Measurements from ENCODE around the gene CCDC167. TPM values are rescaled to one million over a fixed set of nuclear protein-coding genes. Genes with fewer than 3 reads are reported as not detected.

The CCDC167 gene
- total and polyA plus RNA-seq, 5 experiments from 2014 or later: 17.9 to 74.7 (median 64.3) TPM

DNA sequence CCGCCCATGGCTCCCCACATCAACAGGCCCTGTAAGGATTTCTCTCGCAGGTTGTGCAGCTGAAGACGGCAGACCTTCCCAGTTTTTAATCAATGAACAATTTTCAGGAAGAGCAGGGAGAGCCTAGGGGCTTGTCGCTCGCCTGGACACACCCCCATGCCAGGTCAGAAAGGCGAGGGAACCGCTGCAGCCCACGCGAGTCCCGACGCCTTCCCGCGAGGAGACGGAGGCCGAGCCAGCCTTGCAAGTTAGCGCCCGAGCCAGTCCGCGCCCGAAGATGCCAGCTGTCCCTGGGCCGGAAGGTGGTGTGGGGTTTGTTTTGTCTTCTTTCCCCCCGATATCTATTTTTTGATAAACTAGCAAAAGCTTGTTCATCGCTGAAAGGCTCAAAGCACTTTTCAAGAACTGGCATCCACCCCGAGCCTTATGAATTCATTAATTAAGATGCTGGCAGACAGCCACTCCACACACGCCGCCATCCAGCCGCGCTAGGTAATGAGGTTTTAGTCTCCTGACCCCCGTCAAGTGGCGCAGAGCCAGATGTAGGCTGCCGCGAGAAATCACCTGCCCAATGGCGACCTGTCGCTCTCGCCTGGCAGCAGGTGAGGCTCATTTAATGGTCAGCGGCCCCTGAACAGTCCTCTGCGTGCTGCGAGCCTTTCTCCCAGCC, 6.6 kb downstream of the CCDC167 start:
- no peaks in the 10 kb centered on the region for H3K27me3 Mint-ChIP-seq
- DNase-seq: peak in 1 of 10 donors; percentile 22
- POLR2A ChIA-PET: interaction anchor here (0.8 to 3.3 kb wide), 4 partner anchors 9 to 73 kb away, joined by 3 to 33 read pairs (median 19); partner anchors contain the start of gene CCDC167
- H3K9me3 Mint-ChIP-seq: no peaks in the 10 kb centered on the region
- H3K36me3 Mint-ChIP-seq: no peaks in the 10 kb centered on the region
- no peak for ATAC-seq
- H3K4me1 Mint-ChIP-seq: peaks cover 28 to 72% (median 45%) of the 10 kb centered on the region in 4 donors
- H3K4me3 Mint-ChIP-seq: no peak overlapping the region
- peak overlapping the region in 1 of 10 donors; percentile 19 for H3K27ac Mint-ChIP-seq

DNA sequence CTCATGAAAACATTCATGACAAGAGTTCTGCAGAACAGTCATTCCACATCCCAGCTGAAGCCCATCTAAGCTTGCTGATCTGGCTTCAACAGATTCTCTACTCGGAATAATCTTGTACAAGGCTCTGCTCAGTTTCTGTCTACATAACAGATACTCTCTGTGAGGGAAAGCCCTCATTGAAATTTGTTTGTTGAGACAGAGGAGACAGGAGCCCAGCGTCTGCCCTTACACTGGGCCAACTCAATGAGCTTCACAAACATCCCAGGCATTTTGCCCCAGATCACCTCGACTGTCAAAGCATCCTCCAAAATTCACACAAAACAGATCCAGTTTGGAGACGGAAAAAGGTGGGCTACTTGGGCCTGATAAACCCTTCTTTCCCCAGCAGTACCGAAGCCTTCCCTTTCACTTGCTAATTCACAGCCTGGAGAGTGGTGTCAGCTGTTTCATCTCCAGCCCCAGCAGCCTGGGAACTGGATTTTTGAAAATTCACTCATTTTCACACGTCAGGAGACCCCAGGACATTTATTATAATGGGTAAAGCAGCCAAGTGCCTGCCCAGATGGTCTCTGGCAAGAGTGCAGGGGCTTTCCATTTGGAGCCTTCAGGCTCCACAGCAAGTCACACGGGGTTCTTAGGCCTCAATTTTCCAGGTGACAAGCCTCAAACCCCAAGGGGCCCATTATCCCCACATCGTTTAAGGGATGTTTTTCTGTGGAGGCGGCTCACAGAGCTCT, 7.3 kb downstream of the CCDC167 start:
- Mint-ChIP-seq H3K4me1 (peaks cover 32 to 72% (median 47%) of the 10 kb centered on the region in 4 donors), H3K9me3 (no peaks in the 10 kb centered on the region), H3K36me3 (no peaks in the 10 kb centered on the region), H3K4me3 (peak overlapping the region in 1 of 10 donors; percentile 48), H3K27me3 (no peaks in the 10 kb centered on the region), H3K27ac (peak overlapping the region in 8 of 10 donors; percentile 34 to 78 (median 46))
- POLR2A ChIA-PET: interaction anchor here (0.6 to 3.3 kb wide), 7 partner anchors 10 to 898 kb away, joined by 3 to 33 read pairs (median 3); partner anchors contain the start of gene CCDC167
- ATAC-seq (no peak), DNase-seq (peak in 1 of 10 donors; percentile 26)

DNA sequence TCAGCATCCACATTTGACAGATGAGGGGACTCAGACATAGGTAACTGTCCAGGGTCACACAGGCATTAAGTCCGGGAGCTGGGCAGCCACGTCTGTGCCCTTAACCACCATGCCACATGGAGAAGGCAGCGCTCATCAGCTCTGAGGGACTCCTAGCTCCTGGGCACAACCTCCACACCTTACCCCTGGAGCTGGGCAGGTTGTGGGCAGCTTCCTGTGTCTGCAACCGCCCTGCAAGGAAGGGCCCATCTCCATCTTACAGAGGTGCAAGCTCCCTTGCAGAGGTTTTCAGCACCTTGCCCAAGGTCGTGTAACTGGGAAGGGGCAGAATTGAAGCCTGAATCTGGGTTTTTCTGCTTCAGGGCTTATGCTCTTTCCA, 7.9 kb downstream of the CCDC167 start:
- DNase-seq (peak in 1 of 10 donors; percentile 50), ATAC-seq (no peak)
- no peaks in the 10 kb centered on the region for H3K27me3 Mint-ChIP-seq
- no peaks in the 10 kb centered on the region for H3K9me3 Mint-ChIP-seq
- peaks cover 34 to 71% (median 47%) of the 10 kb centered on the region in 4 donors for H3K4me1 Mint-ChIP-seq
- H3K27ac Mint-ChIP-seq: peak overlapping the region in 5 of 10 donors; percentile 34 to 78 (median 51)
- H3K36me3 Mint-ChIP-seq: no peaks in the 10 kb centered on the region
- POLR2A ChIA-PET: interaction anchor here (0.9 to 3.3 kb wide), 6 partner anchors 10 to 74 kb away, joined by 3 to 33 read pairs (median 6); partner anchors contain the start of gene CCDC167
- no peak overlapping the region for H3K4me3 Mint-ChIP-seq

DNA sequence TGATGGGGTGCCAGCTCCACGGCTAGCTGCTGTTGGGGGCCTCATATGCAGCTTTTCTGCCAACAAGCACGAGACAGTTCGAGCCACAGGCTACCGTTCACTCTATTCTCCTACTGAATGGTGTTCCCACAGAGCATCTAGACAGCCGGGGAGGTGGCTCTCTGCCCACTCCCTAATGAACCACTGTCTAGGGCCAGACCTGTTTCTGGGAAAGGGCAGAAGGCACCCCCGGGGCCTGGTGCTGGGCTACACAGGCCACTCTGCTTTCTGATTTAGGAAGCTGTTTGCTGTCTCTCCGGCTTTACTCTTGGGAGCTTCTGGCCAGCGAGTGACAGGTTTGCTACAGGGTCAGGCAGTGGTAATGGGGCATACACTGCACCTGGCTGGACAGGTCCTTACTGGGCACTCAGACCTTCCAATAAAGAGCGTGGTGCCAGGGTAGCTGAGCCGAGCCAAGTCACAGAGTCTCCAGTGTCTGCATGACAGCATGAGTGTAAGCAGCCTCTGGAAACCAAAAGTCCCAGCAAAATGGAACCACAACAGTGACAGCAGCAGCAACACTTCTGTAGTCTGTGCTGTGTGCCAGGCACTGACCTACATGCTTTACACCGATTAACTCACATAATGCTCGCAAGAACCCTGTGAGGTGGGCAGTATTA, 8.4 kb downstream of the CCDC167 start:
- Mint-ChIP-seq H3K4me1 (peaks cover 37 to 69% (median 47%) of the 10 kb centered on the region in 4 donors), H3K9me3 (no peaks in the 10 kb centered on the region), H3K27me3 (no peaks in the 10 kb centered on the region), H3K36me3 (no peaks in the 10 kb centered on the region), H3K4me3 (no peak overlapping the region), H3K27ac (peak overlapping the region in 9 of 10 donors; percentile 20 to 100 (median 51))
- DNase-seq: no peak
- ATAC-seq: no peak
- POLR2A ChIA-PET: interaction anchor here (0.9 to 3.3 kb wide), 6 partner anchors 11 to 75 kb away, joined by 3 to 33 read pairs (median 6); partner anchors contain the start of gene CCDC167

DNA sequence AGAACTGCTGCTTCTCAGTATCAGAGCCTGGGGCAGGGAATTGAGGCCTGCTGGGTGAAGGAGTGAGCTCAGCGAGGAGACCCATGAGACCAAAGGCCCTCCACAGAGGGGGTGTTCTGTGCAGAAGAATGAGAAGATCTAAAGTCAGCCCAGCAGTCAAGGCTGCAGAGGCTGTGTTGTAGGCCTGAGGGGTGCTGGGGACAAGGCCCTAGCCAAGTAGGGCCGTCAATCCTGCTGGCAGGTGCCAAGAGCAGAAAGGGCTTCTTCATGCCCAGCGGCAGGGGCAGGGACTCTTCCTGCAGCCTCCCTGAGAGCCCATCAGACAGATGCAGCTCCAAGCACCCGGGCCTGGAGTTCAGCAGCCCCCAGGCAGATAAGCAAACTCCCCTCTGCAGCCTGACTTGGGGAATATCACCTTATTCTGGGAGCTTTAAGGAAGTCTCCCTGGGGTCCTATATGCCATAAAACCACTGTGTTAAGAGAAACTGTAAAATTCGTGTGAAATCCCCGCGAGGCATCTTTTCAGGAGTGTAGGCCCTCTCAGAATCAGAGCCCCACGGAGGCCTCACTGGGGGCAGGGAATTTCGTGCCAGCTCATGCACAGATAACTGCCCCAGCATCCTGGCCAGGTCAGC, 9.0 kb downstream of the CCDC167 start:
- POLR2A ChIA-PET: interaction anchor here (1.2 to 3.3 kb wide), 3 partner anchors 11 to 46 kb away, joined by 3 to 33 read pairs (median 29); partner anchors contain the start of gene CCDC167
- Mint-ChIP-seq H3K27ac (peak overlapping the region; percentile 70 to 100 (median 88)), H3K27me3 (no peaks in the 10 kb centered on the region), H3K4me3 (peak overlapping the region in 2 of 10 donors; percentile 24 to 31), H3K9me3 (no peaks in the 10 kb centered on the region), H3K36me3 (no peaks in the 10 kb centered on the region), H3K4me1 (peaks cover 37 to 68% (median 47%) of the 10 kb centered on the region in 4 donors)
- no peak for ATAC-seq
- DNase-seq: no peak

DNA sequence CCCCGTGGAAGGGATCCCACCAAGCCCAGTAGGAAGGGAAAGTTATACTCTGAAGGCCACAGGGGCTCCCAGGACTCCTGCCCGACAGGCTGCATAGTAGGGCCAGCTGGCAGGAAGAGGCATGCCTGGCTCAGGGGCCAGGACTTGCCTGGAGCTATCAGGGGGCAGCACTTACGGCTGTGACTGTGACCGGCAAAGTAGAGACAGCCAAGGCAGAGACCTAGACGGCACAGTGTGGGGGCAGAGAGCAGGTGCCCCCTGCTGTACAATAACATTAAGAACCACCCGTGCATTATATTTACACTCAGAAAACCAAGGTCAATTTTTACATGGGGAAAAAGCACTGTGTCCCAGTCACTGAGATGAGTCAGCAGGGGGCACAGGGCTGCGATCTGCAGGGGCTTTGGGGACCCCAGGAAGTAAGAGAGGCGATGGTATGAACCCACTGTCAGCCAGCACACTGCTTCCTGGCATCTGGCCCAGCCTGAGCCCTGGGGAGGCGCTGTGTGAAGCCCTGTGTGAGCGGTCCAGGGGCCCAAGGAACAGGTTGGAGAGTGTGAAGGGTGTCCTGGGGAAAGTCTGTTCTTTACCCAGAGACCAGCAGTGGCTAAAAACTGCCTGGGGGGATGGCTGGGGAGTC, 9.9 kb downstream of the CCDC167 start:
- Mint-ChIP-seq H3K27me3 (no peaks in the 10 kb centered on the region), H3K36me3 (no peaks in the 10 kb centered on the region), H3K4me1 (peaks cover 36 to 66% (median 44%) of the 10 kb centered on the region in 4 donors), H3K4me3 (peak overlapping the region in 7 of 10 donors; percentile 11 to 86 (median 32)), H3K27ac (peak overlapping the region; percentile 70 to 100 (median 88)), H3K9me3 (no peaks in the 10 kb centered on the region)
- ATAC-seq (peak; percentile 85), DNase-seq (peak in 4 of 10 donors; percentile 24 to 39 (median 30))
- POLR2A ChIA-PET: interaction anchor here (0.6 to 3.3 kb wide), 4 partner anchors 12 to 70 kb away, joined by 3 to 33 read pairs (median 22); partner anchors contain the start of gene CCDC167

DNA sequence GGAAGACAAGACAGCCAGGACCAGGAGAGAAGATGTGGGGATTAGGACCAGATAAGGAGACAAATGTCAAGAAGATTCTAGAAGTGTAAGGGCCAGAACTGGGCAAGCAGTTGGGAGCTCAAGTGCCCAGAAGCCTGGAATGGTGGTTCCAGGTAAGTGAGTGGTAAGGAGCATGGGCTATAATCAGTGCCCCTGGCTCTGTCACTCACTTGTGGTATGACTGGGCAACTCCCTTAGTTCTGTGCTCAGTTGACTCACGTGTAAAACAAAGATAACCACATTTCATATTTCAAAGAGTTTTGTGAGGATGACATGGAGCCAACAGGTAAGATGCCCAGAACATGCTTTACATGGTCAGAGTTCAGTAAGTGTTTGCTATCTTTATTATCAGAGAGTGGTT, 11.2 kb downstream of the CCDC167 start:
- Mint-ChIP-seq H3K4me1 (peaks cover 36 to 58% (median 44%) of the 10 kb centered on the region in 4 donors), H3K4me3 (peak overlapping the region in 2 of 10 donors; percentile 10 to 86)

DNA sequence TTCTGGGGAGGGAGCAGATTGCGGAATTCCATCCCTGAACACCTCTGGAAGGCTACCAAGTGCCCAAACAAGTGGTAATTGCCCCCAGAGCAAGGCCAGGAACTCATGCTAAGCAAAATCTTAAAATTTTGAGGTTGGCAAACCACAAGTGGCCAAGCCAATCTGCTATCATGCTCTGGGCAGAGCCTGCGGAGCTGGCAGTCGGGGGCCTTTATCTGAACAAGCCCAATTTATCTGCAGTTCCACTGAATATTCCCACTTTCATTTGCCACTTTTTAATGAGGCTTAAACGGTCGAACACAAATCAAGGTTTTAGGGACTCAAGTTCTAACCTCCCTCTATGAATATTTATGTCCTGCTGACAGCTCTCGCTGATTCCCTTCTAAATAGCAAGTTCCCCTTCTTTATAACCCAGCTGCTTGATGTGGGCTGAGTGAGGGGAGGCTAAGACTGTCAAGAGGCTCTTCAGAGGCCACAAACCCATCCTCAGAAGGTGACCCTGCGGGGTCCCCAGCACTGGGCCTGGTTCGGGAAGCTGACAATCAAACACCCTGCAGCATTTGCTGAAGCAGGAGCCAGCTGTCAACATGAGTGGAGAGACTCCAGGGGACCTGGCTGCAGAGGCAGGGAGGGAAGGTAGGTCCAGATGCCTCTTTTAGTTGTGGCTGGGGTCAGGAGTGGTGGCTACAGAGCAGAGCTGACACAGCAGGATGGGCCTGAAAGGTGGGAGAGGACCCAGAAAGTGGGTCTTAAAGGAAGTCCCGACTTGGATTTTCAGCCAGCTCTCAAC, 11.9 kb downstream of the CCDC167 start:
- Mint-ChIP-seq H3K36me3 (peaks cover 0 to 5% (median 0%) of the 10 kb centered on the region in 3 donors), H3K27me3 (no peaks in the 10 kb centered on the region), H3K9me3 (no peaks in the 10 kb centered on the region), H3K4me3 (peak overlapping the region in 1 of 10 donors; percentile 10), H3K4me1 (peaks cover 36 to 58% (median 44%) of the 10 kb centered on the region in 4 donors), H3K27ac (peak overlapping the region; percentile 58 to 93 (median 75))
- no peak for DNase-seq
- ATAC-seq: no peak
- POLR2A ChIA-PET: interaction anchor here (0.6 to 3.2 kb wide), 4 partner anchors 10 to 210 kb away, joined by 3 to 15 read pairs (median 4); partner anchors contain the start of gene MDGA1

More for the DNA sequence above, 11.2 kb downstream of the CCDC167 start:
- no peaks in the 10 kb centered on the region for H3K36me3 Mint-ChIP-seq
- POLR2A ChIA-PET: interaction anchor here (0.6 to 3.2 kb wide), 3 partner anchors 10 to 48 kb away, joined by 3 to 15 read pairs (median 4); no protein-coding TSS in a partner anchor
- peak in 1 of 10 donors; percentile 28 for DNase-seq
- peak overlapping the region; percentile 70 to 100 (median 81) for H3K27ac Mint-ChIP-seq
- H3K9me3 Mint-ChIP-seq: no peaks in the 10 kb centered on the region
- H3K27me3 Mint-ChIP-seq: no peaks in the 10 kb centered on the region
- peak; percentile 15 to 32 for ATAC-seq

DNA sequence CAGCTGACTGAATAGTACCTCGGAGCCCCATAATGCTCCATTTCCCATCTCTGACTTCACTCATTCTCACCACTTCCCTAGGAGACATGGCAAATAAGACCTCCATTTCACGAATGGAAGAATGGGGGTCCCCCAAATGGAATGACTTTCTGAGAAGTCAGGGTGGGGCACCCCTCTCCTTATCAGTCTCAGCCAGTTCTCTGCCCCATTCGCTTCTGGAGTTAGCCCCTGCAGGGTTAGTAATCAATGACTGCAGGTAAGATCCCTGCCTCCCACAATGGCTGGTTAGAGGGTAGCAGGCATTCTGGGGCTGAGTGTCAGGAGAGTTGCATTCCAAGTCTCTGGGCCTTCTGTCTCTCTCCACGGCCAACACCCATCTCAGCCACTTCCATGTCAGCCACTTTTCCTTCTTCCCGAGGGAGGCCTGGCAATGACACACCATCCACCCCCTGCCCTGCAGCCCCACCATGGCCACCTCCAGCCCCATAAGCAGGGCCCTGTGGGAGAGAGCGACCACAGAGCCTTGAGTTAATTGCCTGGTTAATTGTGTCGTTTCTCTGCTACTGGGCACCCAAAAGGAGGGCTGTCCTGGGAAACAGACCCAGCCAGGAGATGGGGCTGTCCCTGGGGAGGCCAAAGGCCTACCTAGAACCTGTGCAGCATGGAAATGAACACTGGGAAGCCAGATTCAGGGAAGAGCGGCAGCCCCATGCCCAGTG, 13.4 kb downstream of the CCDC167 start:
- Mint-ChIP-seq H3K9me3 (no peaks in the 10 kb centered on the region), H3K36me3 (peaks cover 0 to 15% (median 0%) of the 10 kb centered on the region in 3 donors), H3K4me1 (peaks cover 31 to 44% (median 33%) of the 10 kb centered on the region in 4 donors), H3K27ac (peak overlapping the region in 8 of 10 donors; percentile 14 to 84 (median 70)), H3K27me3 (no peaks in the 10 kb centered on the region), H3K4me3 (no peak overlapping the region)
- ATAC-seq: no peak
- DNase-seq: no peak
- POLR2A ChIA-PET: interaction anchor here (3.2 kb wide), 1 partner anchor 30 kb away, joined by 15 read pairs; no protein-coding TSS in a partner anchor

DNA sequence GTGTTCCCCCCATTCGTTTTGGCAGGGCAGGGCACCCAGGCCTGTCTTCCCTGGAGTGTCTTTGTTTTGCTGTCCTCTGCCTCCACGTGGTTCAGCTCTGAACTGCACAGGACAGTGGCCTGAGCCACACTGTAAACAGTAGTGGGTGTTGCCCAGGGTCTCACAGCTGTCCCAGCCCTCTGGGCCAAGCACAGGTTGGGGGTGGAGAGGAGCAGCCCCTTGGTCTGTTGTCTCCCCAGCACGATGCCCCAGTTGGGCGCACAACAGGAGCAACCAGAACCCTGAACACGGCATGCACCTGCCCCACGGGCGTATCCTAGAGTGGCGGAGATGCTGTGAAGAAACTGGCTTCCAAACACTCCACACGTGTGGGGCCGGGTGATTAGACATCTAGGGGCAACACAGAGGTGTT, 14.4 kb downstream of the CCDC167 start:
- Mint-ChIP-seq H3K4me3 (no peak overlapping the region), H3K27me3 (no peaks in the 10 kb centered on the region), H3K27ac (peak overlapping the region in 5 of 10 donors; percentile 6 to 69 (median 52)), H3K36me3 (peaks cover 0 to 23% (median 0%) of the 10 kb centered on the region in 3 donors), H3K9me3 (no peaks in the 10 kb centered on the region), H3K4me1 (peaks cover 26 to 35% (median 28%) of the 10 kb centered on the region in 4 donors)
- ATAC-seq (no peak), DNase-seq (no peak)
- POLR2A ChIA-PET: interaction anchor here (1.0 to 1.4 kb wide), 3 partner anchors 31 to 80 kb away, joined by 4 to 5 read pairs (median 4); no protein-coding TSS in a partner anchor
